PC-3 (cell line): ENCODE measurements around the gene ADGRG6. TPM values are rescaled to one million over a fixed set of nuclear protein-coding genes. Genes with fewer than 3 reads are reported as not detected.

Experiments used
- ATAC-seq: fragments of 200-7000 bp; cut with Tn5 transposase; 2 replicates; pipeline ENCODE4 v1.9.1; 2020; ENCODE audit warnings: mild to moderate bottlenecking, moderate library complexity
- BruUV-seq: library from RNA; stranded (reverse); fragments of 400-500 nt; replicated peaks from 2 replicates; lab custom pipeline; 2021; lab: Mats Ljungman, UMichigan
- CTCF ChIA-PET: fragments of 300-600 bp; sonication (Branson Sonifier 250); formaldehyde crosslinking; loops from one replicate; lab custom pipeline; 2022; ENCODE audit warnings: antibody characterized with exemption; lab: Charles Lee
- POLR2A ChIA-PET: fragments of 300-600 bp; sonication (Branson Sonifier 250); formaldehyde crosslinking; loops from one replicate; lab custom pipeline; 2022; ENCODE audit warnings: antibody characterized with exemption; ENCODE audit not compliant: unreplicated experiment; lab: Charles Lee
- DNase-seq: peaks from one replicate; pipeline ENCODE4 v3.0.0-alpha.2; 2015
- H2AFZ ChIP-seq: fragments of 300-600 bp; sonication (generic); 2 replicates; pipeline ENCODE4 v1.6.0; 2016; ENCODE audit warnings: antibody characterized with exemption, low read length
- H3F3A ChIP-seq: fragments of 300-600 bp; sonication (generic); one replicate; pipeline ENCODE4 v1.6.0; 2017; ENCODE audit warnings: antibody characterized with exemption, low read length, control low read depth, mild to moderate bottlenecking; ENCODE audit not compliant: unreplicated experiment
- H3K27ac ChIP-seq: fragments of 300-600 bp; sonication (generic); 2 replicates; pipeline ENCODE4 v1.5.1; 2016; ENCODE audit warnings: mild to moderate bottlenecking, low read length
- H3K27me3 ChIP-seq: fragments of 300-600 bp; sonication (generic); 2 replicates; pipeline ENCODE4 v1.6.1; 2016; ENCODE audit warnings: low read length, mixed read lengths
- H3K36me3 ChIP-seq: fragments of 300-600 bp; sonication (generic); 2 replicates; pipeline ENCODE4 v1.6.1; 2016; ENCODE audit warnings: low read depth, mixed run types, low read length, mixed read lengths
- H3K4me1 ChIP-seq: fragments of 300-600 bp; sonication (generic); 2 replicates; pipeline ENCODE4 v1.5.1; 2016; ENCODE audit warnings: low read length; ENCODE audit not compliant: insufficient read depth
- H3K4me2 ChIP-seq: fragments of 300-600 bp; sonication (generic); 2 replicates; pipeline ENCODE4 v1.6.0; 2016; ENCODE audit warnings: low read length
- H3K4me3 ChIP-seq: fragments of 300-600 bp; sonication (generic); 2 replicates; pipeline ENCODE4 v1.5.1; 2016; ENCODE audit warnings: mild to moderate bottlenecking, low read length, mixed read lengths
- H3K79me2 ChIP-seq: fragments of 300-600 bp; sonication (generic); 2 replicates; pipeline ENCODE4 v1.6.1; 2017; ENCODE audit warnings: low read length, mixed read lengths
- H3K9ac ChIP-seq: fragments of 300-600 bp; sonication (generic); 2 replicates; pipeline ENCODE4 v1.6.0; 2016; ENCODE audit warnings: mild to moderate bottlenecking, low read length
- H3K9me2 ChIP-seq: fragments of 300-600 bp; sonication (generic); replicated peaks from 2 replicates; pipeline ENCODE4 v1.6.1; 2016; ENCODE audit warnings: mixed run types, low read length, mixed read lengths
- H3K9me3 ChIP-seq: fragments of 300-600 bp; sonication (generic); 2 replicates; pipeline ENCODE4 v1.6.1; 2016; ENCODE audit warnings: low read length, mixed read lengths
- H4K20me1 ChIP-seq: fragments of 300-600 bp; sonication (generic); 2 replicates; pipeline ENCODE4 v1.6.1; 2016; ENCODE audit warnings: low read length, mixed read lengths
- EZH2 ChIP-seq: fragments of 300-600 bp; sonication (generic); IDR thresholded peaks from one replicate; pipeline ENCODE4 v1.6.1; 2017; ENCODE audit warnings: antibody characterized with exemption, mild to moderate bottlenecking, low read length; ENCODE audit not compliant: unreplicated experiment
- EZH2phosphoT487 ChIP-seq: fragments of 300-600 bp; sonication (generic); IDR thresholded peaks from 2 replicates; pipeline ENCODE4 v1.6.1; 2018; ENCODE audit warnings: mild to moderate bottlenecking, antibody characterized with exemption, low read length, borderline replicate concordance
- intact Hi-C: fragments of 100-400 bp; cut with micrococcal nuclease; formaldehyde crosslinking; loops from 2 replicates; pipeline ENCODE4 v1.9.0; 2023
- total RNA-seq: library from RNA; depleted of rRNA; stranded (reverse); fragments of >200 nt; gene quantifications from 2 replicates; pipeline ENCODE4 v1.2.3, GENCODE V29; 2014
- TF ChIP-seq, protein P1 (sequence below): fragments of 300-600 bp; sonication (generic); conservative IDR thresholded peaks from 2 replicates; pipeline ENCODE4 v1.5.1; 2017; ENCODE audit warnings: antibody characterized with exemption, low read depth, mild to moderate bottlenecking, low read length

Gene ADGRG6
- total RNA-seq, 1 experiment from 2014 or later, result 73.2 TPM

DNA sequence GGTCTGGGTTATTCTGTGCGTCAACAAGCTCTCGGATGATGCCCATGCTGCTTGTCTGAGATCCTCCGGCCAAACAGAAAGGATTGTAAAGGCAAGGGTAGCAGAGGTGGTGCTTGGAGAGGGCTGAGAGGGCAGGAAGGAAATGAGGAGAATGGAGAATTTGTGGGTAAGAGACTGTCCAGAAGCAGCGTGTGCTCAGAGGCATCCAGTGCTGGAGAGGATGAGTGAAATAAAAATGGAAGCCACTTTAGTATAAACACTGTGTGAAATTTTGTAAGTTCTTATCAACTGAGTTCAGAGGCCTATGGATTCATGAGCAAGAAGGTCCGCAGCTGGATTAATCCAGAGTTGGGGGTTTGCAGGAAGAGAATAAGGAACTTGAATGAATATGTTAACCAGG lies 59.5 kb downstream of the ADGRG6 start:
- Histone ChIP-seq H4K20me1 (no peaks in the 10 kb centered on the region), H3K9me3 (no peaks in the 10 kb centered on the region), H3K4me3 (no peak overlapping the region), H3K4me2 (no peak overlapping the region), H3K9ac (no peak overlapping the region), H3K27me3 (no peaks in the 10 kb centered on the region), H3K27ac (peak overlapping the region; percentile 5; the same call in 1 of the 2 replicates), H3F3A (no peaks in the 10 kb centered on the region), H2AFZ (no peak overlapping the region), H3K4me1 (peaks cover 14% of the 10 kb centered on the region), H3K79me2 (peaks cover 71% of the 10 kb centered on the region), H3K9me2 (no peaks in the 10 kb centered on the region), H3K36me3 (peaks cover 3% of the 10 kb centered on the region; the same call in 1 of the 2 replicates)
- ATAC-seq (no peak), DNase-seq (no peak)
- BruUV-seq, result no TSS peak
- POLR2A ChIA-PET, result no interaction called here
- TF ChIP-seq, protein P1, sequence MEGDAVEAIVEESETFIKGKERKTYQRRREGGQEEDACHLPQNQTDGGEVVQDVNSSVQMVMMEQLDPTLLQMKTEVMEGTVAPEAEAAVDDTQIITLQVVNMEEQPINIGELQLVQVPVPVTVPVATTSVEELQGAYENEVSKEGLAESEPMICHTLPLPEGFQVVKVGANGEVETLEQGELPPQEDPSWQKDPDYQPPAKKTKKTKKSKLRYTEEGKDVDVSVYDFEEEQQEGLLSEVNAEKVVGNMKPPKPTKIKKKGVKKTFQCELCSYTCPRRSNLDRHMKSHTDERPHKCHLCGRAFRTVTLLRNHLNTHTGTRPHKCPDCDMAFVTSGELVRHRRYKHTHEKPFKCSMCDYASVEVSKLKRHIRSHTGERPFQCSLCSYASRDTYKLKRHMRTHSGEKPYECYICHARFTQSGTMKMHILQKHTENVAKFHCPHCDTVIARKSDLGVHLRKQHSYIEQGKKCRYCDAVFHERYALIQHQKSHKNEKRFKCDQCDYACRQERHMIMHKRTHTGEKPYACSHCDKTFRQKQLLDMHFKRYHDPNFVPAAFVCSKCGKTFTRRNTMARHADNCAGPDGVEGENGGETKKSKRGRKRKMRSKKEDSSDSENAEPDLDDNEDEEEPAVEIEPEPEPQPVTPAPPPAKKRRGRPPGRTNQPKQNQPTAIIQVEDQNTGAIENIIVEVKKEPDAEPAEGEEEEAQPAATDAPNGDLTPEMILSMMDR, result no peak
- TF ChIP-seq EZH2 (no peak), EZH2phosphoT487 (no peak)
- intact Hi-C loops, result no loop called here
- CTCF ChIA-PET, result no interaction called here

DNA sequence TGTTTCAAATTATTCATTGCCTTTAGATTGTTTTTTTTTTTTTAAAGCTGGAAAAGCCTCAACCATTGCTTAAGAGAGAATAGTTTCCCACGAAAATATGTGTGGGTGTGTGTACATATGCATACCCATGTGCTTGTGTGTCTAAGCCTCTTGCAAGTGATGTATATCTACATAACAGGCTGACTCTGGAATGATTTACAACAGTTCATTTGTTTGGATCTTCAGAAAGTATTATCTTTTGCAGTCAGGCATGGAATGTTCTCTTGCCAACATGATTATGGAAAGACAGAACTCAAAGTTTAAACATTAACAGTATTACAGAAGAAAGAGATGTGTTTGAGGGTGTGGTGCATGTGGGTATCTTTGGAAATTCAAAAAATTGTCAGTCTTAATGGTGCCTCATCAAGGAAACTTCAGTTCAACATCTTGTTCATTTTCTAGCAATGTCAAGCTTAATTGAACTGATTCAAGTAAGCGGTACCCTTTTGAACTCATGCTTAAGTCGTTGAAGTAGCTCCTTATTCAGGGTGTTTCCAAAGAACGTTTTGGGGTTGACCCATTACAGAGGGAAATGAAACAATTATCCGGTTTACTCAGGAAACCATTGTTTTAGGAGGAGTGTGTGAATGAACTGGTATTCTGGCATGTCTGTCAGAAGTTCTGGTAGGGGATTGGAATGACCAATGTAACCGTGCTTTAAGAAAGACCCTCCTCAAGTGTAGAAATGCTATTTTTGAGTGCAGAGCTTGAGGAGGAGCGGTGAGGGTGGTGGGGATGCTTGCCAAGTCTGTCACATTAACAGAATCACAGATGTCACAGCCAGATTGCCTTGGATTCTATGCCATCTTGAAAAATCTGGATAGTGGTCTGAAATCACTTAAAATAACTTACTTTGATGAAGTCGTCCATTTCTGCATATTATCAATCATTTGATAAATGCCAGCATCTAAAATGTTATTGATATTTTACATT lies 60.3 kb downstream of the ADGRG6 start:
- Histone ChIP-seq H2AFZ (no peak overlapping the region), H3K4me2 (no peak overlapping the region), H3K9me2 (no peaks in the 10 kb centered on the region), H3K27ac (peak overlapping the region; percentile 17), H3K4me3 (no peak overlapping the region), H3K9me3 (no peaks in the 10 kb centered on the region), H3K79me2 (peaks cover 75% of the 10 kb centered on the region), H4K20me1 (no peaks in the 10 kb centered on the region), H3K36me3 (peaks cover 3% of the 10 kb centered on the region; the same call in 1 of the 2 replicates), H3K4me1 (peaks cover 14% of the 10 kb centered on the region), H3K9ac (no peak overlapping the region), H3K27me3 (no peaks in the 10 kb centered on the region), H3F3A (no peaks in the 10 kb centered on the region)
- ChIA-PET POLR2A (no interaction called here), CTCF (no interaction called here)
- DNase-seq (no peak), ATAC-seq (no peak)
- intact Hi-C loops, result no loop called here
- BruUV-seq, result no TSS peak
- TF ChIP-seq EZH2phosphoT487, result no peak
- no peak for TF ChIP-seq EZH2
- TF ChIP-seq, protein P1, result no peak

DNA sequence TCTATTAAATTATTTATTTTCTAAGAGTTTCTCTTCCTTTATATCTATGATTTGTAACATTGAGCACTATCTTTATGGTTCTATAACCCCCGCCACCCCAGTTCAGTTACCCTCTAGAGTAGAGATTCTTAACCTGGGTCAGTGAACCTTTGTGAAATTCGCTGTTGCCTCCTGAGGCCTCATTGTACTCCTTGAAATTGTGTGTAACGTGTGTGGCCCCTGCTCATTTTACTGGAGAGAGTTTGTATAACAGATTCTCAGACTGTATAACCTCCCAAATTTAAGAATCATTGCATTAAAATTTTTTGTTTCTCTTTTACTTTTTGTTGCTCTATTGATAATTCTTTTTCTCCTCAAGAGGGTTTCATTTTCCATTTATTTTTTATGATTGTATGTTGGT lies 65.3 kb downstream of the ADGRG6 start:
- H3K4me2 ChIP-seq, result no peak overlapping the region

More for the DNA sequence above, 65.3 kb downstream of the ADGRG6 start:
- Histone ChIP-seq H3K4me1 (peaks cover 12% of the 10 kb centered on the region), H3K36me3 (peaks cover 15% of the 10 kb centered on the region), H4K20me1 (no peaks in the 10 kb centered on the region), H3K9me2 (no peaks in the 10 kb centered on the region), H3F3A (no peaks in the 10 kb centered on the region), H2AFZ (no peak overlapping the region), H3K27me3 (no peaks in the 10 kb centered on the region), H3K4me3 (no peak overlapping the region), H3K27ac (no peak overlapping the region), H3K9me3 (no peaks in the 10 kb centered on the region), H3K9ac (no peak overlapping the region), H3K79me2 (peaks cover 87% of the 10 kb centered on the region)
- no peak for ATAC-seq
- ChIA-PET POLR2A (no interaction called here), CTCF (no interaction called here)
- no TSS peak for BruUV-seq
- intact Hi-C loops, result loop anchor here (1.0 kb wide), 1 partner anchor 28 kb away; no protein-coding TSS in a partner anchor
- no peak for DNase-seq
- TF ChIP-seq EZH2 (no peak), EZH2phosphoT487 (no peak)
- TF ChIP-seq, protein P1, result no peak
